PC-3 (cell line): ENCODE measurements around the gene FBXO34.

Source experiments
- CTCF ChIP-seq: fragments of 300-600 bp; sonication (generic); conservative IDR thresholded peaks from 2 replicates; pipeline ENCODE4 v1.5.1; 2017; ENCODE audit warnings: antibody characterized with exemption, low read depth, mild to moderate bottlenecking, low read length
- EZH2 ChIP-seq: fragments of 300-600 bp; sonication (generic); IDR thresholded peaks from one replicate; pipeline ENCODE4 v1.6.1; 2017; ENCODE audit warnings: antibody characterized with exemption, mild to moderate bottlenecking, low read length; ENCODE audit not compliant: unreplicated experiment

DNA sequence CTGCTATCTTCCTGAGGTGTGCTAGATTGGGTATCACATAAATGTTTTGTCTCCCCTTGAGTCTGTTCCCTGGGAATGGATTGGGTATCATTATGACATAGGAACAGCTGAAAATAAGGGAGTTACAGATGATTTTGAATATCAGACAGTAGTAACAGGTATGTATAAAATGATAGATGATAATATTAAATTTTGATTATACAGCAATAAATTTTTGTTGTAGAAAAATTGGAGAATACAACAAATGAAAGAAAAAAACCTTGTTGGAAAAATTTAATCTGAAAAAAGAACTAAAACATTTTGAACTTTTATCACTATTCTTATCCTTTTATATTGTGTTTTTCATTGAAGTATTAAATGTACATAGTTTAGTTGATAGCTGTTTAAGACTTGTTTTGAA lies 43.2 kb downstream of the FBXO34 start:
- TF ChIP-seq CTCF (no peak), EZH2 (no peak)
